ENCODE results near the gene TECPR2.
"Not testable (repeated sequence)": the region's sequence is repeated elsewhere in the genome, so short reads cannot be mapped to it uniquely, and the experiment has no call there.

TECPR2 gene

GRCh38 chr14:102545461-102546265, 182.9 kb downstream of the TECPR2 start:
- in situ Hi-C loops (cut with HindIII; ENCODE audit: low sequenced_read_pairs) = no loop called here

GRCh38 chr14:102548616-102549240, 186.0 kb downstream of the TECPR2 start:
- in situ Hi-C loops (cut with HindIII; ENCODE audit: low sequenced_read_pairs) = no loop called here

- in situ Hi-C loops (cut with HindIII; ENCODE audit: low sequenced_read_pairs) = not testable (repeated sequence)
Observed at GRCh38 chr14:102550927-102551401, 188.2 kb downstream of the TECPR2 start.
